Glutamatergic neuron (in vitro differentiated cells): Measurements from ENCODE around the gene ADGRD1. TPM values are rescaled to one million over a fixed set of nuclear protein-coding genes. Genes with fewer than 3 reads are reported as not detected.

ENCODE experiments used
- DNase-seq: peaks from one replicate; pipeline ENCODE4 v3.0.0; 2022
- H3K27ac Mint-ChIP-seq: one replicate; pipeline ENCODE4 v1.8.0; 2020; ENCODE audit warnings: mild to moderate bottlenecking, mixed read lengths, inconsistent platforms; ENCODE audit not compliant: unreplicated experiment
- H3K27me3 Mint-ChIP-seq: one replicate; pipeline ENCODE4 v1.8.0; 2020; ENCODE audit warnings: mild to moderate bottlenecking, moderate library complexity, mixed read lengths, inconsistent platforms; ENCODE audit not compliant: unreplicated experiment
- H3K36me3 Mint-ChIP-seq: one replicate; pipeline ENCODE4 v1.8.0; 2020; ENCODE audit warnings: mild to moderate bottlenecking, mixed read lengths, inconsistent platforms; ENCODE audit not compliant: unreplicated experiment
- H3K4me1 Mint-ChIP-seq: one replicate; pipeline ENCODE4 v1.8.0; 2020; ENCODE audit warnings: mild to moderate bottlenecking, low read depth, mixed read lengths, inconsistent platforms; ENCODE audit not compliant: unreplicated experiment
- H3K4me3 Mint-ChIP-seq: one replicate; pipeline ENCODE4 v1.8.0; 2020; ENCODE audit warnings: mild to moderate bottlenecking, mixed read lengths, inconsistent platforms; ENCODE audit not compliant: unreplicated experiment
- H3K9me3 Mint-ChIP-seq: one replicate; pipeline ENCODE4 v1.8.0; 2020; ENCODE audit warnings: mild to moderate bottlenecking, moderate library complexity, mixed read lengths, inconsistent platforms; ENCODE audit not compliant: unreplicated experiment
- CTCF ChIP-seq: fragments of 200-600 bp; sonication (generic); IDR thresholded peaks from one replicate; pipeline ENCODE4 v1.5.0; 2021; ENCODE audit not compliant: partially characterized antibody, unreplicated experiment
- total RNA-seq: library from RNA; stranded (reverse); fragmentation: NEBNext Ultra II Directional; extraction: Animal tissue kit (Norgen Biotek cat#: 25700); gene quantifications from one replicate; pipeline ENCODE4 v1.2.1, GENCODE V29; 2021; ENCODE audit not compliant: unreplicated experiment

Gene ADGRD1
- total RNA-seq, 1 donor from 2014 or later, result 0.96 TPM

- no peaks in the 10 kb centered on the region for H3K36me3 Mint-ChIP-seq
- no peak for DNase-seq
- peaks cover 12% of the 10 kb centered on the region for H3K27me3 Mint-ChIP-seq
- TF ChIP-seq CTCF, result no peak
- H3K4me3 Mint-ChIP-seq, result no peak overlapping the region
- no peak overlapping the region for H3K27ac Mint-ChIP-seq
- H3K9me3 Mint-ChIP-seq, result peaks cover 10% of the 10 kb centered on the region
- H3K4me1 Mint-ChIP-seq, result peaks cover 16% of the 10 kb centered on the region
These were observed 177.5 kb downstream of the ADGRD1 start for GRCh38 chr12:131131077-131131807.

- TF ChIP-seq CTCF, result no peak
- Mint-ChIP-seq H3K27ac (no peak overlapping the region), H3K4me3 (no peak overlapping the region), H3K36me3 (no peaks in the 10 kb centered on the region), H3K9me3 (peaks cover 10% of the 10 kb centered on the region), H3K27me3 (peaks cover 12% of the 10 kb centered on the region), H3K4me1 (peaks cover 16% of the 10 kb centered on the region)
- no peak for DNase-seq
These were observed 178.1 kb downstream of the ADGRD1 start for GRCh38 chr12:131131808-131132117.

- Mint-ChIP-seq H3K9me3 (peaks cover 8% of the 10 kb centered on the region), H3K27ac (no peak overlapping the region), H3K4me1 (peaks cover 19% of the 10 kb centered on the region), H3K4me3 (no peak overlapping the region), H3K36me3 (no peaks in the 10 kb centered on the region), H3K27me3 (peaks cover 11% of the 10 kb centered on the region)
- DNase-seq, result peak; percentile 96
- peak; percentile 98 for TF ChIP-seq CTCF
These were observed 178.6 kb downstream of the ADGRD1 start for GRCh38 chr12:131132118-131132892.

- Mint-ChIP-seq H3K9me3 (peaks cover 8% of the 10 kb centered on the region), H3K4me1 (peaks cover 22% of the 10 kb centered on the region), H3K27ac (no peak overlapping the region), H3K4me3 (no peak overlapping the region), H3K36me3 (no peaks in the 10 kb centered on the region), H3K27me3 (peaks cover 11% of the 10 kb centered on the region)
- DNase-seq, result no peak
- no peak for TF ChIP-seq CTCF
These were observed 179.6 kb downstream of the ADGRD1 start for GRCh38 chr12:131133015-131133905.
